Stimulated activated CD4-positive, alpha-beta T cell treated with anti-CD3 and anti-CD28 coated beads, Interleukin-2, amount 100 ng/mL, for 48 hours (primary cell): ENCODE results near the gene STK32B.

ENCODE experiments used
- DNase-seq, 2 donors: peaks; one replicate each; pipeline ENCODE4 v3.0.0-alpha.2; 2020

STK32B gene

GRCh38 chr4:5127556-5127955 is 76.3 kb downstream of the STK32B start:
- DNase-seq: no peak

- no peak for DNase-seq
Measured at GRCh38 chr4:5128569-5128968, 77.3 kb downstream of the STK32B start.

DNA sequence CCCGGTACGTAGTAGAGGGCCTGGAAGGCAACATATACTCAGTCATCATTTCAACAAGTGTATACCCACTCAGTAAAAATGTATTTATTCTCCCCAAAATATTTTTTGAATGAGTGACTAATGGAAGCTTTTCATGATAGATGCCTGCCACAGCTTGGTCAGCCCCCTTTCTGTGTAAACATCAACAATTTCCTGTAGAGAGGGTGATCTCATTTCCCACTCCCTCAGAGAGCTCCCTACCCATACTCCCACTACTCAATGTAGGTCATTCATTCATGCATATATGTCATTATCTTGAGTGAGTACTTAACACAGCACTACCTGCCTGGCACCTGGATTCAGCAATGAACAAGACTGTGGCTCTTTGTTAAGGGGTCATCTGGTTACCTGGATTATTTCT is 81.9 kb downstream of the STK32B start:
- no peak for DNase-seq

DNA sequence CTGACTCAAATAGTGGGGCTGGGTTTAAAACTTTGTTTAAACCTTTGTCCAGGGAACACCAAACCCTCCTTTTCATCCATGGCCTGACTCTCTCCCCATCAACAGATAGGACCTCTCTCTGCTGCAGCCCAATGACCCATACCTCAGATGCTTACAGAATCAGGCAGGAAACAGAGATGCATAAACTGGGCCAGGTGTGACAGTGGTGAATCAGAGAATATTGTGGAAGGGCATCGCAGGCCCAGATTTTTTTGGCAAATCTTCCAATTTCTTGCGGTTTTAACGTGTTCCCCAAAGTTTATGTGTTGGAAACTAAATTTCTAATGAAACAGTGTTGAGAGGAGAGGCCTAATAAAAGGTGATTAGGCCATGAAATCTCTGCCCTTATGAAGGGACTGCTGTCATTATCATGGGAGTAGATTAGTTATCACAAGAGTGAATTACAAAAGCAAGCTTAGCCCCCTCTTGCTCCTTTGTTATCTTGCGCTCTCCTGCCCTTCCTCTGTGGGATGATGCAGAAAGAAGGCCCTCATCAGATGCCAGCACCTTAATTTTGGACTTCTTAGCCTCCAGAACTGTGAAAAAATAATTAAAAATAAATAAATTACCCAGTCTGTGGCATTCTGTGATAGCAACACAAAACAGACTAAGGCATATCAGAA is 82.8 kb downstream of the STK32B start:
- DNase-seq: no peak

DNA sequence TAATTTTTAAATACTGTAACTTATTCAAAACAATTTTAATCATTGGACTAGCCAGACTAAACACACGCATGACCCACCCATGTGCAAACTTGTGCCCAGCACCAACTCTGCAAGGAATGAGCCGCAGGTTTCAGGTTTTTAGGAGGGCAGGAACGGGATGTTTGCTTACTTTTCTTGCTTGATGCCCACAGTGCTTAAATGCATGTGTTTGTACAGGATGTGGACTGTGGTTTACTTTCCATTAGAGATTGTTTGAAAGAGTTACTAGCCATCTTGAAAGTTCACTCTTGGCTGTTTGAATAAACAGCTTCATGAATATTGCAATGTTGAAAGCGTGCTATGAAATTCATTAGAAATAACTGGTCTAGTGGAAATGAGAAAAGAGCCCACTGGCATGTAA is 83.3 kb downstream of the STK32B start:
- DNase-seq: no peak

- no peak for DNase-seq
Measured at GRCh38 chr4:5137226-5137625, 85.9 kb downstream of the STK32B start.

GRCh38 chr4:5137927-5138326 is 86.6 kb downstream of the STK32B start:
- DNase-seq: no peak

- no peak for DNase-seq
Measured at GRCh38 chr4:5138389-5138788, 87.1 kb downstream of the STK32B start.

DNA sequence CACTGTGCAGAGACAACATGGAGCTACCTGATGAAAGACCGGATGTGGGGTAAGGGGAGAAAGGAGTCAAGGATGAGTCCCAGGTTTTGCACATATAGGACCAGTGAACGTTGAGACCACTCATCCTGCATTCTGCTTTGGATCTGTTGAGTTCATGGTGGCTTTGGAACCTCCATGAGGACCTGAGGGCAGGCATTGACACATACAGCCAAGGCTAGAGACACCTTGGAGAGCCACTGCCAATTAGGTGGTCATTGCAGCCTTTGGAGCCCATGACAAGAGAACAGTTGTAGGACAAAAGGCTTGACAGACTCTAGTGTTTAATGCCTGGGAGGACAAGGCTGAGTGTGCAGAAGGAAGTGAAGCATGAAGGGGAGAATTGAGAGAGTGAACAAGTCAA is 87.9 kb downstream of the STK32B start:
- DNase-seq: no peak

DNA sequence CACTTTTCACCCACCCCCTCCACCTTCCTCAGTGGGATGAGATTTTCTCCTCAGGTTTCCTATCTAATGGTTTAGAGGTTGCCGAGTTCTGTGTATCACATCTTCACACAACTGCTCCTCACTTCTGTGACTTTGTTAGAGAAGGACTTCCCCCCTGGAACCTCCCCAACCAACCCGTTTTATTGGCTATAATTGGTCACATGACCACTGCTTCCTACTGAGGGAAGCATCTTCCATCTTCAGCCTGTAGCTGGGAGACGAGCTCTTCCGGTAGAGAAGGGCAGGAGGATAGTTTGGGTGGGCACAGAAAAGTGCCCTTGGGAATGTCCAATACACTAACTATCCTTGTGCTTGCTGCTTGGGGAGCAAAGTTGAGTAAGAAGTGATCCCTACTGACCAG is 90.5 kb downstream of the STK32B start:
- DNase-seq: no peak

GRCh38 chr4:5142726-5143125 is 91.4 kb downstream of the STK32B start:
- no peak for DNase-seq

- DNase-seq: no peak
Measured at GRCh38 chr4:5143306-5143861, 92.1 kb downstream of the STK32B start.

DNA sequence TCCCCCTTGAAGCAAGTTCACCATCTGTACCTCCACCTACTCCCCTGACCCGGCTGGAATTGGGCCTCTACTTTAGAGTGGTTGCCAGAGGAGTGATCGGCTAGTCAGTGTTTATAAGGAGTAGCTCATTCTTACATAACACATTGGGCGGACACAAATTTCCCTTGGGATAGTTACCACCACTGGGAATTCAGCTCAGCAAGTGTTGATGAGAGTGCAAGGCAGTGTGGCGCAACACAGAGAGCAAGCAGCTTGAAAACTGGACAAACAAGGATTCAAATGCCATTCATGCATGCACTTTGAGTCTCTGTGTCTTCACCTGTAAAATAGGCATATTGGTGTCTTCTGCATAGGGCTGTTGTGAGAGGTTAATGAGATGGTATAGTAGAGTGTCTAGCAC is 92.7 kb downstream of the STK32B start:
- DNase-seq: no peak

DNA sequence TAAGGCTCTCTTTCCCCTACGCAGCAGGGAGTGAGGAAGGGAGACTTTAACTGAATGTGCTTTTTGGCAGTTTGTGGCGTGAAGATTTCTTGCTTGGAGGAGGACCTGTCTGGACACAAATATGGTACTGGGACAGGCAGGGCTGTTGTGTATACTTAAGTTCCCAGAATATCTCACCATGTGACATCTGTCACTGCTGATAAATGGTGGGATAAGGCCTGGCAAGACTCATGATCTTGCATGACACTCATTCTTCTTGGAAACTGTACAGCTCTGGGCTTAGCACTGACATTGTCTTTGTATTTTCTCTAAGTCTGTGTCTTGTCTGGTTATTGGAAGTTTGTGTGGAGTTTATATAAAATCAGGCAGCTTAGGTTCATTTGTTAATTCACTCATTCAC is 93.1 kb downstream of the STK32B start:
- DNase-seq: no peak

- no peak for DNase-seq
Measured at GRCh38 chr4:5146248-5146647, 95.0 kb downstream of the STK32B start.

GRCh38 chr4:5152521-5152920 is 101.2 kb downstream of the STK32B start:
- DNase-seq: no peak

DNA sequence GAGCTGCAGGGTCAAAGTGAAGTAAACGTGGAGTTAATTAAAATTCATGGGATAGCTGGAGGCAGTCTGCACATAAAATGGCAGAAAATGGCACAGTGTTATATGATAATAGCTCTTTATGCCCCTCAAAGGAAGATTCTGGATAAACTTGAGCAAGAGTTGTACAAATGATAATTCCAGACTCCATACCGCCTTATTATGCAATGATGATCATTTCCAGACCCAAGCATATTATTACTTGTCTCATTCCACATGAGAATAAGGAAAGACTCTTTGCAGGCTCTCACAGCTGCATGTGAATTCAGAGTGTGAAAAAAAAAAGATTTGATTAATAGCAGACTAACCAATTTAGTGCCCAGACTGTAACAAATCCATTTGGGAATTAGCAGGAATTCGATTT is 105.4 kb downstream of the STK32B start:
- DNase-seq: no peak

DNA sequence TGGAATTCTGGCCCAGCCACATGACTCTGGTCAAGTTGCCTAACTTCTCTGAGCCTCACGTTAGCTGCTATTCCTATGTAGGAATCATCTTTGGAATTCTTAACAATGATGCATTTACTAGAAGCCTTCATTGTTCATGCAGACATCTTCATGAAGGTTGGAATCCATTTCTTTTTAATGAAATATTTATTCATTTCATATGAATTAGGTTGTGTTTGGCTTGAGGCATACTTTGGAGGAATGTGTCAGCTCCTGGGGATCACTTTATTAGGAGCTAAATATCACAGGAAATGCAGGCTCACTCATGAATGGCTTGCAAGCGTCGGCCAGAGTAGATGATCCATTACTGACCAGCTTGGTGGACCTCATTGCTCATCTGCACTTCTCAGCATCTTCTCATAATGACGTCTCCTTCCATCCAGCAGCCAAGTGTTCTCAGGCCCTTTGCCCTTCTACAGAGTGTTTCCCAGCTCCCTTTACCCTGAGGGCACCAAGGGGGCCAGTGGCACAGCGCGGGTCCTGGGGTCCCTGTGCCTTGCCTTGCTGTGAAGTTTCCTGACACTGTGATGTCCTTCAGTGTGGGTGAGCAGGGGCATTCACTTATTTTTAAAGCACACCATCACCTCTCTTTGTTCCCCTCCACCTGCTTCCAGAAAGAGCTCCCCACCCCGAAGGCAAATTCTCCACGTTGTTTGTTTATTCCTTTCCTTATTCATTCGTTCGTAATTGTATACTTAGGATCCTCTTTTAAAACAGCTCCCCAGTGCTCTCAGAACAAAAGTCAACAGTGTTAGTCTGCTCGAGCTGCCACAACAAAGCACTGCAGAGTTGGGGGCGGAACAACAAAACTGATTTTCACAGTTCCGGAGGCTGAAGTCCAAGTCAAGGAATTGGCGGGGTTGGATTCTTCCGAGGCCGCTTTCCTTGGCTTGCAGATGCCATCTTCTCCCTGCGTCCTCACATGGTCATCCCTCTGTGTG is 106.8 kb downstream of the STK32B start:
- DNase-seq: no peak

- DNase-seq: no peak
Measured at GRCh38 chr4:5158825-5159224, 107.5 kb downstream of the STK32B start.

DNA sequence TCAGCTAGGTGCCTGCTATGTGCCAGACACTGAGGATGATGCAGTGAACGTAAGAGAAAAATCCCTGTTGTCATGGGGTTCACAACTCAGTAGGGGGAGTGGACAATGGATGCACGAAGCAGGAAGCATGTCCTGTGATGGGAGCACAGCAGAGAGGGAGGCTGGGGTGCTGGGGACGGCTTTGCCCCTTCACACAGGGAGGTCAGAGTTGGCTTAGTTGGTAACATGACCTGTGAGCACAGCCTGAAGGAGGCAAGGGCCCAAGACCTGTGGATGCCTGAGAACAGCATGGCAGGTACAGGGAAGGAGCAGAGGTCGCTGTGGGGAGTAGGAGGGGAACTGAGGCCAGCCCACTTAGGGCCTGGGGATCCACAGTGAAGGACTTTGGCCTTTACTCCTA is 109.4 kb downstream of the STK32B start:
- DNase-seq: no peak

DNA sequence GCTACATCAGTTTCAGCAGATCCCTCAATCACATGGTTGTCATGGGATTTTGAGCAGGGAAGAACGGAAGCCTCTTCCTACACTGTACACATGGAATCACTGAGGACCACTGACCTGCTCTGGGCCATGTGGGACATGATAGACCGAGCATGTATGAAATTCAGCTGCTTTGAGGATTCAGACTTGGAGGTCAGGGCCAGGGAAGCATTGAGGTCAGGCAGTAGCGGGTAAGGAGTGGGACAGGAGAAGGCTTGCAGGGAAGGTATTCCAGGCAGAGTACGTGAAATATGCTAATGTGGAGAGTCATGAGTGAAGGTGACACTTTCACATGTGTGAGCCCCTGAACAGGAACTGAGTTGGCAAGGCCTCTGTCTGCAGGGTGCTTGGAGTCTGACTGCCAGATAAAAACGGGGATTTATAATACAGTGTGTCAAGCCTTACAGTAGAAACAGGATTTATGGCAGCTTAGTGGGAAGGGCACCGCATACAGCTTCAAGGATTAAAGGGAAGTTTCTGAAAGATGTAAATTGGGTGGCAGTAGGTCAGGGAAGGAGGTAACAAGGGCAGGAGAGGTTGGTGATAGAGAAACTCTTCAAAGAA is 111.7 kb downstream of the STK32B start:
- no peak for DNase-seq

DNA sequence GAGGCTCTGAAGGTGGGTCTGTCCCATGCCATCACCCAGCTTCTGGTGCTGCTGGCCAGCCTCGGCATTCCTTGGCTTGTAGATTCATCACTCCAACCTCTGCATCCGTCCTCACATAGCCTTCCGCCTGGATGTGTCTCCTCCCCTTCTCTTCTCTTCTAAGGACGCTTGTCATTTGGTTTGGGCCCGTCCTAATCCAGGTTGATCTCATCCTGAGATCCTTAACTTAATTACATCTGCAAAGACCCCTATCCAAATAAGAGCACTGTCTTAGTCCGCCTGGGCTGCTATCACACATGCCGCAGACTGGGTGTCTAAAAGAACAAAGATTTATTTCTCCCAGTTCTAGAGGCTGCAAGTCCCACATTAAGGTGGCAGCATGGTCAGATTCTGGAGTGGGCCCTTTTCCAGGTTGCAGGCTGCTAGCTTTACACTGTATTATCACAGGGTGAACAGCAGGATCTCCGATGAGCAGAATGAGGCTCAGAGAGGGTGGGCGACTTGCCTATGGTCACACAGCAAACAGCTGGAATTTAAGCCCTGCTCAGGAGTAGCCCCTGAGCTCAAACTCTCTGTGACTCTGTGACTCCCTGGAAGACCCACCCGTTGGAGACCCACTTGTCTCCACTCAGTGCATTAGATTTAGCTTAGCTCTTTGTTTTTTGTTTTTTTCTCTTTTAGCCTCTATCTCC is 113.1 kb downstream of the STK32B start:
- DNase-seq: no peak
